Astrocyte (in vitro differentiated cells and primary cell): Measurements from ENCODE around the gene RNF123. TPM values are rescaled to one million over a fixed set of nuclear protein-coding genes. Genes with fewer than 3 reads are reported as not detected.

ENCODE experiments used
- DNase-seq: peaks from one replicate; pipeline ENCODE4 v3.0.0-alpha.2; 2010; ENCODE audit warnings: low read depth
- FAIRE-seq: peaks from 2 replicates; lab custom pipeline; 2011; peaks lifted over from hg19 to GRCh38; lab: Jason Lieb, UNC
- H2AFZ ChIP-seq: 2 replicates; pipeline ENCODE4 v1.6.0; 2012; ENCODE audit warnings: low read depth, low read length, inconsistent platforms
- H3K27ac ChIP-seq: 2 replicates; pipeline ENCODE4 v1.5.1; 2011; ENCODE audit warnings: low read depth, low read length, inconsistent platforms
- H3K27me3 ChIP-seq: 2 replicates; pipeline ENCODE4 v1.6.0; 2011; ENCODE audit warnings: low read length, inconsistent platforms; ENCODE audit not compliant: insufficient read depth
- H3K36me3 ChIP-seq: 2 replicates; pipeline ENCODE4 v1.5.1; 2011; ENCODE audit warnings: low read length, inconsistent platforms; ENCODE audit not compliant: insufficient read depth
- H3K4me1 ChIP-seq: 2 replicates; pipeline ENCODE4 v1.5.1; 2011; ENCODE audit warnings: low read length, inconsistent platforms; ENCODE audit not compliant: insufficient read depth
- H3K4me2 ChIP-seq: 2 replicates; pipeline ENCODE4 v1.6.0; 2012; ENCODE audit warnings: low read length, inconsistent platforms
- H3K4me3 ChIP-seq: 2 replicates; pipeline ENCODE4 v1.5.1; 2011; ENCODE audit warnings: low read depth, mild to moderate bottlenecking, low read length, inconsistent platforms; ENCODE audit not compliant: insufficient read depth
- H3K79me2 ChIP-seq: 2 replicates; pipeline ENCODE4 v1.6.0; 2012; ENCODE audit warnings: mild to moderate bottlenecking, low read length, inconsistent platforms; ENCODE audit not compliant: insufficient read depth
- H3K9ac ChIP-seq: 2 replicates; pipeline ENCODE4 v1.6.0; 2012; ENCODE audit warnings: mild to moderate bottlenecking, low read length, inconsistent platforms
- H3K9me3 ChIP-seq: 2 replicates; pipeline ENCODE4 v1.5.1; 2012; ENCODE audit warnings: low read depth, mild to moderate bottlenecking, low read length, inconsistent platforms; ENCODE audit not compliant: insufficient read depth
- H4K20me1 ChIP-seq: 2 replicates; pipeline ENCODE4 v1.6.0; 2012; ENCODE audit warnings: low read length, inconsistent platforms; ENCODE audit not compliant: insufficient read depth
- H3K27ac Mint-ChIP-seq: one replicate; pipeline ENCODE4 v1.8.0; 2021; ENCODE audit warnings: mild to moderate bottlenecking, mixed read lengths; ENCODE audit not compliant: unreplicated experiment
- H3K27me3 Mint-ChIP-seq: one replicate; pipeline ENCODE4 v1.8.0; 2021; ENCODE audit warnings: low read depth, mixed read lengths; ENCODE audit not compliant: unreplicated experiment
- H3K36me3 Mint-ChIP-seq: one replicate; pipeline ENCODE4 v1.8.0; 2021; ENCODE audit warnings: low read depth, mixed read lengths; ENCODE audit not compliant: unreplicated experiment
- H3K4me1 Mint-ChIP-seq: one replicate; pipeline ENCODE4 v1.8.0; 2021; ENCODE audit warnings: low read depth, mixed read lengths; ENCODE audit not compliant: unreplicated experiment
- H3K4me3 Mint-ChIP-seq: one replicate; pipeline ENCODE4 v1.8.0; 2021; ENCODE audit warnings: mild to moderate bottlenecking, moderate library complexity, mixed read lengths; ENCODE audit not compliant: unreplicated experiment
- H3K9me3 Mint-ChIP-seq: one replicate; pipeline ENCODE4 v1.8.0; 2021; ENCODE audit warnings: mild to moderate bottlenecking, mixed read lengths; ENCODE audit not compliant: unreplicated experiment
- EZH2 ChIP-seq: IDR thresholded peaks from 2 replicates; pipeline ENCODE4 v1.6.1; 2012; ENCODE audit warnings: mild to moderate bottlenecking, low read length, inconsistent platforms; ENCODE audit not compliant: insufficient read depth
- total RNA-seq: library from RNA; stranded (reverse); gene quantifications from 2 replicates; pipeline ENCODE4 v1.2.1, GENCODE V29; 2021
- TF ChIP-seq, protein P1 (sequence below): IDR thresholded peaks from 2 replicates; pipeline ENCODE4 v1.5.1; 2011; ENCODE audit warnings: low read depth, mild to moderate bottlenecking, inconsistent platforms, low read length, moderate library complexity; ENCODE audit not compliant: insufficient read depth

The RNF123 gene
- total RNA-seq, 1 donor from 2014 or later: 40.9 TPM

DNA sequence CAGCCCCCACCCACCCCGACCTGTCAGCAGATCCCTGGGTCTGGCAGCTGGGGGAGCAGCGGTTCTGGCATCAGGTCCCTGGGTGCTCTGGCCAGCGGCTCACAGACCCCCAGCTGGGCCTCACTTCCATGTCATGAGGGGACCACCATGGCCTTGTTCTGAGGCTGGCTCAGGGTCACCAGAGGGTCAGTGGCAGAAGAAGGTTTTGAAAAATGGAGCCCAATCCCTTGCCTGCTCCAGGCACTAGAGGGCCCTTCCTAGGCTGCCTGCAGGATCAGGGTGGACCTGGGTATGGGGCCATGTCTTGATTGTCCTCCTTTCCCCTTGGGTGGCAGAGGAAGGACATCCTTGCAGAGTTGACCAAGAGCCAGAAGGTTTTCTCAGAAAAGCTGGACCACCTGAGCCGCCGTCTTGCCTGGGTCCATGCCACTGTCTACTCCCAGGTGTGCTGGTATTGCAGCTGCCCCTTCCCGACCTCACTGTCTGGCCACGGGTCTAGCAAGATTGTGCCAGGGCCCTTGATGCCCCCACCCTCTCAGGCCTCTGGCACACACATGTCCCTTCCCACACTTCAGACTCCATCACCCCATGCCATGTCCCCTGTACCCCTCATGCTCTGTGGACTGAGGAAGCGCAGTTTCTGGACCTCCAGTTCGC is 17.2 kb downstream of the RNF123 start:
- H3K9me3 Mint-ChIP-seq: no peaks in the 10 kb centered on the region
- TF ChIP-seq, protein P1, sequence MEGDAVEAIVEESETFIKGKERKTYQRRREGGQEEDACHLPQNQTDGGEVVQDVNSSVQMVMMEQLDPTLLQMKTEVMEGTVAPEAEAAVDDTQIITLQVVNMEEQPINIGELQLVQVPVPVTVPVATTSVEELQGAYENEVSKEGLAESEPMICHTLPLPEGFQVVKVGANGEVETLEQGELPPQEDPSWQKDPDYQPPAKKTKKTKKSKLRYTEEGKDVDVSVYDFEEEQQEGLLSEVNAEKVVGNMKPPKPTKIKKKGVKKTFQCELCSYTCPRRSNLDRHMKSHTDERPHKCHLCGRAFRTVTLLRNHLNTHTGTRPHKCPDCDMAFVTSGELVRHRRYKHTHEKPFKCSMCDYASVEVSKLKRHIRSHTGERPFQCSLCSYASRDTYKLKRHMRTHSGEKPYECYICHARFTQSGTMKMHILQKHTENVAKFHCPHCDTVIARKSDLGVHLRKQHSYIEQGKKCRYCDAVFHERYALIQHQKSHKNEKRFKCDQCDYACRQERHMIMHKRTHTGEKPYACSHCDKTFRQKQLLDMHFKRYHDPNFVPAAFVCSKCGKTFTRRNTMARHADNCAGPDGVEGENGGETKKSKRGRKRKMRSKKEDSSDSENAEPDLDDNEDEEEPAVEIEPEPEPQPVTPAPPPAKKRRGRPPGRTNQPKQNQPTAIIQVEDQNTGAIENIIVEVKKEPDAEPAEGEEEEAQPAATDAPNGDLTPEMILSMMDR: no peak
- TF ChIP-seq EZH2: no peak

DNA sequence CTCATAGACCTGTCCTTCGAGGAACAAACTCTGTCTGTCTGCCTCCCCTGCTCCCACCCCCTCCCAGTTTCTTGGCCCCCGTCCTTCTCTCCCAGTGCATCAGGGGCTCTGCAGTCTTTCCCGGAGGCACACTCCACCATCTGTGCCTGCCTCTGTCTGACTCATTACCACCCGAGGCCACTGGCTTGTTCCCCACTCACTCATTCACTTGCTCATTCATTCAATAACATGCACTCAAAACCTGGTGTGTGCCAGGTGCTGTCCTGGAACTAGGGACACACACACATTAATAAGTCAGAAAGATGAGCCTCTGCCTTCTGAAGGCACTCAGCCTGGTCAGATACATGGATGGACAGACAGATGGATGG is 17.7 kb downstream of the RNF123 start:
- no peak overlapping the region for H3K4me2 ChIP-seq

More for the DNA sequence above, 17.2 kb downstream of the RNF123 start:
- H3K4me1 ChIP-seq: no peaks in the 10 kb centered on the region
- no peaks in the 10 kb centered on the region for H3K79me2 ChIP-seq
- H3K36me3 Mint-ChIP-seq: peaks cover 10% of the 10 kb centered on the region
- no peak overlapping the region for H3K4me3 Mint-ChIP-seq
- no peak overlapping the region for H3K27ac ChIP-seq
- no peak overlapping the region for H3K27ac Mint-ChIP-seq
- H3K27me3 ChIP-seq: no peaks in the 10 kb centered on the region
- H3K36me3 ChIP-seq: no peaks in the 10 kb centered on the region
- no peak overlapping the region for H3K9ac ChIP-seq
- no peaks in the 10 kb centered on the region for H3K27me3 Mint-ChIP-seq
- DNase-seq: no peak
- H3K4me1 Mint-ChIP-seq: peaks cover 8% of the 10 kb centered on the region
- FAIRE-seq: no peak
- H3K4me3 ChIP-seq: no peak overlapping the region
- H2AFZ ChIP-seq: no peak overlapping the region
- H4K20me1 ChIP-seq: peaks cover 10% of the 10 kb centered on the region
- H3K4me2 ChIP-seq: no peak overlapping the region
- H3K9me3 ChIP-seq: no peaks in the 10 kb centered on the region

More for the DNA sequence above, 17.7 kb downstream of the RNF123 start:
- DNase-seq: peak; percentile 24
- peaks cover 10% of the 10 kb centered on the region for H3K36me3 Mint-ChIP-seq
- TF ChIP-seq EZH2: no peak
- TF ChIP-seq, protein P1: no peak
- Histone ChIP-seq H4K20me1 (peaks cover 10% of the 10 kb centered on the region), H3K9me3 (no peaks in the 10 kb centered on the region), H3K4me1 (no peaks in the 10 kb centered on the region), H3K27ac (no peak overlapping the region), H3K36me3 (no peaks in the 10 kb centered on the region), H3K9ac (peak overlapping the region; percentile 30), H3K27me3 (no peaks in the 10 kb centered on the region), H2AFZ (no peak overlapping the region), H3K79me2 (no peaks in the 10 kb centered on the region), H3K4me3 (no peak overlapping the region)
- FAIRE-seq: no peak
- H3K4me3 Mint-ChIP-seq: no peak overlapping the region
- H3K4me1 Mint-ChIP-seq: peaks cover 8% of the 10 kb centered on the region
- H3K27me3 Mint-ChIP-seq: no peaks in the 10 kb centered on the region
- H3K9me3 Mint-ChIP-seq: no peaks in the 10 kb centered on the region
- H3K27ac Mint-ChIP-seq: no peak overlapping the region
